Ovary (tissue), 9 donors: ENCODE data around the gene MAST4. TPM values are rescaled to one million over a fixed set of nuclear protein-coding genes. Genes with fewer than 3 reads are reported as not detected.

Experiments
- DNase-seq, 5 donors: peaks; one replicate each; pipeline ENCODE4 v3.0.0-alpha.2; 2019 to 2020
- H3K27ac ChIP-seq, 2 donors: fragments of 200-600 bp; one replicate each; pipeline versions ENCODE4 v1.5.1 to v1.8.0; 2019 to 2022
- H3K27me3 ChIP-seq: fragments of 200-600 bp; one replicate; pipeline ENCODE4 v1.8.0; 2022
- H3K36me3 ChIP-seq: fragments of 200-600 bp; sonication (generic); one replicate; pipeline ENCODE4 v1.5.1; 2019
- H3K4me1 ChIP-seq: one replicate; pipeline ENCODE4 v1.8.1; 2013; ENCODE audit warnings: mild to moderate bottlenecking, moderate library complexity; ENCODE audit not compliant: insufficient read depth
- H3K4me3 ChIP-seq: fragments of 200-600 bp; sonication (generic); one replicate; pipeline ENCODE4 v1.5.1; 2017
- H3K9me3 ChIP-seq, 2 donors: fragments of 200-600 bp in 1 of 2; sonication (generic) in 1 of 2; one replicate each; pipeline versions ENCODE4 v1.5.1 to v1.8.1; 2013 to 2019; ENCODE audit warnings: mild to moderate bottlenecking in 1 of 2, moderate library complexity in 1 of 2
- CTCF ChIP-seq, 3 donors: fragments of 450-650 bp in 2 of 3; fragments of 200-600 bp in 1 of 3; IDR thresholded peaks; one replicate each; pipeline versions ENCODE4 v1.5.1 to v1.8.0; 2016 to 2022; ENCODE audit warnings: antibody characterized with exemption in 3 of 3, mild to moderate bottlenecking in 1 of 3
- EP300 ChIP-seq: sonication (generic); formaldehyde crosslinking; IDR thresholded peaks from one replicate; pipeline ENCODE4 v1.6.1; 2017; ENCODE audit warnings: antibody characterized with exemption
- POLR2A ChIP-seq: fragments of 450-650 bp; IDR thresholded peaks from one replicate; pipeline ENCODE4 v1.6.1; 2017; ENCODE audit warnings: antibody characterized with exemption, mild to moderate bottlenecking, moderate library complexity
- WGBS, 3 donors: extraction: QIAGEN DNeasy Blood & Tissue Kit in 1 of 3; methylation state at CpG; one replicate each; pipeline versions ENCODE4 v1.1.5 to v1.1.7; 2013 to 2017; 5-methylcytosine and 5-hydroxymethylcytosine counted together
- intact Hi-C, 4 donors: fragments of 100-400 bp; cut with DNase I; formaldehyde crosslinking; loops; one replicate each; pipeline versions ENCODE4 v1.11.0 to v1.15.1; 2022 to 2023
- polyA plus RNA-seq, 2 donors: library from polyadenylated mRNA; stranded (reverse); fragments of 200-250 nt in 1 of 2; fragments of 350-450 nt in 1 of 2; fragmentation: Illumina TruSeq in 1 of 2; extraction: RNeasy Lipid Tissue Mini Kit (QIAGEN cat#74804) in 1 of 2; gene quantifications; one replicate each; pipeline ENCODE4 v1.2.3, GENCODE V29; 2013 to 2014
- total RNA-seq, 7 donors: library from RNA; depleted of rRNA in 2 of 7; stranded (reverse); fragments of >200 nt in 2 of 7; fragmentation: NEBNext Ultra II Directional in 3 of 7; extraction: Animal tissue kit (Norgen Biotek cat#: 25700) in 3 of 7; gene quantifications; one replicate each; pipeline versions ENCODE4 v1.1.0 to v1.2.4, GENCODE V29; 2016 to 2023
- donor health status: DM: no; HTN: no; CAD: no; lungs with moderate emphysema.
- donor health status: DM: no; HTN: no; CAD: no.
- donor health status: Bipolar disorder and iron deficiency.
- donor health status: DM: yes; HTN: yes; CAD: no.
- donor health status: DM: no; HTN: no; CAD: no.
- donor health status: DM: yes; HTN: yes; CAD: no.

Gene MAST4
- total and polyA plus RNA-seq, 9 donors: 11.6 to 86.3 (median 57.6) TPM

GRCh38 chr5:66863243-66864170 is 267.3 kb downstream of the MAST4 start:
- TF ChIP-seq EP300: no peak
- TF ChIP-seq POLR2A: no peak
- TF ChIP-seq CTCF (IDR thresholded peaks at IDR 0.05): no peak
- Histone ChIP-seq H3K27me3 (no peaks in the 10 kb centered on the region), H3K4me3 (no peak overlapping the region), H3K27ac (no peak overlapping the region), H3K9me3 (no peaks in the 10 kb centered on the region), H3K4me1 (no peaks in the 10 kb centered on the region), H3K36me3 (no peaks in the 10 kb centered on the region)
- intact Hi-C loops: no loop called here
- no peak for DNase-seq
- whole genome bisulfite sequencing, 3 donors: 81 to 85% (median 84%) methylated on average over 6 of the region's 6 CpGs

DNA sequence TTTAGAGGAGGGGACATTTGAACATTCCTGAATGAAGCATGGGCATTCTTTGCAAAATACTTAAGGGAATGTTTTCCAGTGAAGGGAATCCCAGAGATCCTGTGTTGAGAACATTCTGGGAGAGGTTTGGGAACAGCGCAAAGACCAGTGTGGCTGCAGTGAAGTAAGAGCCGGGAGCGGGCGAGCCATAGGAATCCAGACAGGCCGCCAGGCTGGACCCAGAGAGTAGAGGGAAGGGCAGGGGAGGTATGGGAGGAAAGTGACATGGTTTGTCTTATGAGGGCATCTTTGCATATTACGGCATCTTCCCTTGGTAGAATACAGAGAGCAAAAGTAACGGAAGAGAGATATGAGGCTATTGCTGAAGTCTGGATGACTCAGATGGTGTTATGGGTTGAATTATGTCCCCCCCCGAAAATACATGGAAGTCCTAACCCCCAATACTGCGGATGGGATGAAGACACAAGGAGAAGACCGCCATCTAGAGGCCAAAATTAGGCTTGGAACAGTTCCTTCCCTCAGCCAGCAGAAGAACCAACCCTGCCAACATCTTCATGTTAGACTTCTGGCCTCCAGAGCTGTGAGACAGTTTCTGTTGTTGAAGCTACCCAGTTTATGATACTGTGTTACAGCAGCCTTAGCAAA is 268.2 kb downstream of the MAST4 start:
- no peaks in the 10 kb centered on the region for H3K36me3 ChIP-seq
- 80 to 83% (median 82%) methylated on average over 10 of the region's 10 CpGs for WGBS, 3 donors
- H3K27me3 ChIP-seq: no peaks in the 10 kb centered on the region
- TF ChIP-seq EP300: no peak
- H3K4me3 ChIP-seq: no peak overlapping the region
- H3K27ac ChIP-seq: no peak overlapping the region
- intact Hi-C loops: no loop called here
- H3K4me1 ChIP-seq: no peaks in the 10 kb centered on the region
- no peak for DNase-seq
- no peaks in the 10 kb centered on the region for H3K9me3 ChIP-seq

GRCh38 chr5:66867618-66868322 is 271.6 kb downstream of the MAST4 start:
- intact Hi-C loops: no loop called here
- Histone ChIP-seq H3K27ac (no peak overlapping the region), H3K4me3 (no peak overlapping the region), H3K36me3 (no peaks in the 10 kb centered on the region), H3K4me1 (no peaks in the 10 kb centered on the region), H3K9me3 (no peaks in the 10 kb centered on the region), H3K27me3 (no peaks in the 10 kb centered on the region)
- 91 to 93% (median 93%) methylated on average over 1 of the region's 1 CpG for WGBS, 3 donors
- no peak for DNase-seq
- TF ChIP-seq EP300 (no peak), CTCF (IDR thresholded peaks at IDR 0.05) (no peak), POLR2A (no peak)

DNA sequence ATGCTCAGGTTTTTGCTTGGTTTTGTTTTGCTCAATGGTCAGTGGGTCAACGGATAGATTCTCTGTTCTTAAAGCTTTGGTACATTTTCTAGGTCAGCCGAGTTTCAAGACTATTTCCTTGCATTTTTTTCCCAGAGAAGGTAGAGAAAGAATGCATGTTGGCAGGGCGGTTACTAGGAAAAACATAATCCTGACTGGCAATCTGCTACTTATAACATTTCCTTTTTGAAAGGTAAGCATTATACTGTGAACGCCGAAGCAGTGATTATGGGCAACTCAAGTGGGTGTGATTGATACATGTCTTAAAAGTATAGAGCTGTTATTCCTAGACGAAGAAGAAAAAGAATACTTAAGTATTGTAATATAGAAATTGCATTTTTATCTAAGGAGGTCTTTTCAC is 273.2 kb downstream of the MAST4 start:
- Histone ChIP-seq H3K36me3 (no peaks in the 10 kb centered on the region), H3K9me3 (no peaks in the 10 kb centered on the region), H3K4me3 (no peak overlapping the region), H3K4me1 (no peaks in the 10 kb centered on the region), H3K27ac (no peak overlapping the region), H3K27me3 (no peaks in the 10 kb centered on the region)
- no peak for TF ChIP-seq POLR2A
- TF ChIP-seq EP300: no peak
- no peak for TF ChIP-seq CTCF (IDR thresholded peaks at IDR 0.05)
- intact Hi-C loops: no loop called here
- 90 to 92% (median 90%) methylated on average over 6 of the region's 6 CpGs for WGBS, 3 donors
- DNase-seq: no peak
